Coronary artery (tissue), 2 donors: Measurements from ENCODE around the gene MICU1.
"Not testable (repeated sequence)": the region's sequence is repeated elsewhere in the genome, so short reads cannot be mapped to it uniquely, and the experiment has no call there.

ENCODE experiments used
- DNase-seq: peaks from one replicate; pipeline ENCODE4 v3.0.0-alpha.2; 2017; ENCODE audit warnings: low spot score
- H3K27ac ChIP-seq, 2 donors: fragments of 200-600 bp; sonication (generic); one replicate each; pipeline ENCODE4 v1.5.1; 2016 to 2019
- H3K4me3 ChIP-seq: fragments of 200-600 bp; sonication (generic); 2 replicates; pipeline ENCODE4 v1.5.1; 2016; ENCODE audit warnings: mild to moderate bottlenecking, moderate library complexity
- CTCF ChIP-seq: fragments of 200-600 bp; sonication (generic); IDR thresholded peaks from one replicate; pipeline ENCODE4 v1.5.1; 2019; ENCODE audit warnings: antibody characterized with exemption

MICU1 gene

GRCh38 chr10:72417971-72418370 lies 207.9 kb downstream of the MICU1 start:
- Histone ChIP-seq H3K4me3 (no peak overlapping the region), H3K27ac (no peak overlapping the region)
- no peak for DNase-seq
- no peak for TF ChIP-seq CTCF

- no peak for DNase-seq
- no peak overlapping the region for H3K4me3 ChIP-seq
- TF ChIP-seq CTCF, result no peak
- H3K27ac ChIP-seq, result no peak overlapping the region
Measured at GRCh38 chr10:72416661-72417060, 209.2 kb downstream of the MICU1 start.

- TF ChIP-seq CTCF, result no peak
- no peak for DNase-seq
- no peak overlapping the region for H3K4me3 ChIP-seq
Measured at GRCh38 chr10:72414642-72415041, 211.2 kb downstream of the MICU1 start.

GRCh38 chr10:72409167-72409566 lies 216.7 kb downstream of the MICU1 start:
- no peak for TF ChIP-seq CTCF
- Histone ChIP-seq H3K4me3 (no peak overlapping the region), H3K27ac (no peak overlapping the region)
- no peak for DNase-seq

More at GRCh38 chr10:72414642-72415041, 211.2 kb downstream of the MICU1 start:
- no peak overlapping the region for H3K27ac ChIP-seq

GRCh38 chr10:72407927-72408600 lies 217.8 kb downstream of the MICU1 start:
- no peak for TF ChIP-seq CTCF
- no peak overlapping the region for H3K27ac ChIP-seq
- H3K4me3 ChIP-seq, result no peak overlapping the region
- no peak for DNase-seq

GRCh38 chr10:72407471-72407870 lies 218.4 kb downstream of the MICU1 start:
- DNase-seq, result no peak
- Histone ChIP-seq H3K4me3 (no peak overlapping the region), H3K27ac (no peak overlapping the region)
- TF ChIP-seq CTCF, result no peak

- H3K27ac ChIP-seq, H3K4me3 ChIP-seq, DNase-seq: not testable (repeated sequence)
Measured at GRCh38 chr10:72395581-72395980, 230.3 kb downstream of the MICU1 start.
